Suprapubic skin (tissue), 4 donors: Measurements from ENCODE around the gene SHC1. TPM values are rescaled to one million over a fixed set of nuclear protein-coding genes. Genes with fewer than 3 reads are reported as not detected.
A peak's percentile ranks its signal among the peaks of the same experiment; 100 is the strongest.

Experiments
- DNase-seq, 2 donors: peaks; one replicate each; pipeline ENCODE4 v3.0.0-alpha.2; 2019; ENCODE audit warnings: low spot score in 2 of 2
- H3K27ac ChIP-seq: fragments of 200-600 bp; sonication (generic); one replicate; pipeline ENCODE4 v1.5.1; 2019
- H3K27me3 ChIP-seq: fragments of 200-600 bp; sonication (generic); one replicate; pipeline ENCODE4 v1.5.1; 2019
- H3K36me3 ChIP-seq: fragments of 200-600 bp; sonication (generic); one replicate; pipeline ENCODE4 v1.5.1; 2019
- H3K4me1 ChIP-seq: fragments of 200-600 bp; sonication (generic); one replicate; pipeline ENCODE4 v1.5.1; 2019
- H3K4me3 ChIP-seq: fragments of 200-600 bp; sonication (generic); one replicate; pipeline ENCODE4 v1.5.1; 2019; ENCODE audit warnings: mild to moderate bottlenecking
- H3K9me3 ChIP-seq: fragments of 200-600 bp; sonication (generic); one replicate; pipeline ENCODE4 v1.5.1; 2019
- CTCF ChIP-seq, 2 donors: fragments of 200-600 bp in 1 of 2; fragments of 450-650 bp in 1 of 2; sonication (generic) in 1 of 2; IDR thresholded peaks; one replicate each; pipeline ENCODE4 v1.5.1; 2016 to 2019; ENCODE audit warnings: antibody characterized with exemption in 2 of 2, mild to moderate bottlenecking in 1 of 2, moderate library complexity in 1 of 2
- EP300 ChIP-seq: sonication (generic); formaldehyde crosslinking; IDR thresholded peaks from one replicate; pipeline ENCODE4 v1.6.1; 2017; ENCODE audit warnings: antibody characterized with exemption
- POLR2A ChIP-seq, 2 donors: fragments of 450-650 bp; IDR thresholded peaks; one replicate each; pipeline ENCODE4 v1.6.1; 2017; ENCODE audit warnings: antibody characterized with exemption in 2 of 2, mild to moderate bottlenecking in 2 of 2, moderate library complexity in 2 of 2
- POLR2AphosphoS5 ChIP-seq, 3 donors: sonication (generic); formaldehyde crosslinking; IDR thresholded peaks; one replicate each; pipeline ENCODE4 v1.6.1; 2017; ENCODE audit warnings: antibody characterized with exemption in 3 of 3
- WGBS: methylation state at CpG from one replicate; pipeline ENCODE4 v1.1.5; 2018; 5-methylcytosine and 5-hydroxymethylcytosine counted together
- total RNA-seq, 4 donors: library from RNA; depleted of rRNA; stranded (reverse); fragments of >200 nt; gene quantifications; one replicate each; pipeline ENCODE4 v1.1.0, GENCODE V29; 2016

SHC1 gene
- total RNA-seq, 4 donors from 2014 or later, result 54.5 to 102 (median 69.5) TPM

GRCh38 chr1:155006601-155007101 lies 36.1 kb upstream of the SHC1 start:
- Histone ChIP-seq H3K9me3 (no peaks in the 10 kb centered on the region), H3K4me3 (peak overlapping the region; percentile 97), H3K27me3 (no peaks in the 10 kb centered on the region), H3K4me1 (peaks cover 72% of the 10 kb centered on the region), H3K27ac (peak overlapping the region; percentile 96), H3K36me3 (no peaks in the 10 kb centered on the region)
- WGBS, result 41% methylated on average over 2 of the region's 2 CpGs
- DNase-seq, result no peak
- TF ChIP-seq CTCF (IDR thresholded peaks at IDR 0.05) (no peak), EP300 (no peak), POLR2A (IDR thresholded peaks at IDR 0.05) (no peak), POLR2AphosphoS5 (IDR thresholded peaks at IDR 0.05) (no peak)

DNA sequence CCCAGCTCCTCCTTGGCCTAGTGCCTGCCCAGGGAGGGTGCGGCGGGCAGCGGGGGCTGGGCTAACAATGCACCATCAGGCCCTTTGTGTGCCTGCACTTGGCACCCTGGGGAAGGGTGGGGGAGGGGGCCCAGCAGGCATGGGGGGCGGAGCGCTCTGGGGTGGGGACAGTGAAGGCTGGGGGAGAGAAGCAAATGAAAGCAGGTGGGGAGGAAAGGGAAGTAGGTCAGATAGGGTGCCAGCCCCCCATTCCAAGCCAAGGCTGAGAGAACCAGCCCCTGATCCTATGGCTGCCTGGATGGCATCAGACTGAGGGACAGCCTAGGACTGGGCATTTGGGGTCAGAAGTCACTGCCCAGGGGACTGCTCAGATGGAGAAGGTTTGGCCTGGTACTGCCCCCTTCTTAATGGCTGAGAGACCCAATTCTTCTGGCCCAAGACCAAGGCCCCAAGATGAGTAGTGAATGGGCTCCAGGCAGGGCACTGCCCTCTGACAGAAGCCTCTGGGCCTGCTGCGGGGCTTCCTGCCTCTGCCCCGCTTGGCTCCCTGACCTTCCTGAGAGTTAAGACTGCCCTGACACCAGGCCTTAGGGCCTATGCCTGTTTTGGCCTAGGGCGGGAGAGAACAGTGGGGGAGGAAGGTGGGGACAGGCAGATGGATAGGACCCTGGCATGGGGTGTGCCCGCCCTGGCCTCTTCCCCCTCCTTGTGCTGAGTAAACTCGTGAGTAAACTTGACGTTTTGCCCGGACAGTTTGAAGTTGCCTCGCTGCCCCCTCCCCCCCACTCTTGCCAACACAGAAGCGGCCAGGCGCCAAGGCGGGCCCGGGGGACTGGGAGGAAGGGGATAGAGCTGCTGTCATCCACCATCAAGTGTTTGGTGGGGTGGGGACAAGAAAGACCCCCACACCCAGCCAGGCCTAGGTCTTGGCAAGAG lies 34.8 kb upstream of the SHC1 start:
- Histone ChIP-seq H3K4me1 (peaks cover 64% of the 10 kb centered on the region), H3K9me3 (no peaks in the 10 kb centered on the region), H3K36me3 (no peaks in the 10 kb centered on the region), H3K27me3 (no peaks in the 10 kb centered on the region), H3K4me3 (peak overlapping the region; percentile 97), H3K27ac (peak overlapping the region; percentile 96)
- no peak for TF ChIP-seq EP300
- TF ChIP-seq CTCF (IDR thresholded peaks at IDR 0.05), result no peak
- no peak for TF ChIP-seq POLR2A (IDR thresholded peaks at IDR 0.05)
- no peak for TF ChIP-seq POLR2AphosphoS5 (IDR thresholded peaks at IDR 0.05)
- no peak for DNase-seq
- 20% methylated on average over 12 of the region's 17 CpGs for WGBS

DNA sequence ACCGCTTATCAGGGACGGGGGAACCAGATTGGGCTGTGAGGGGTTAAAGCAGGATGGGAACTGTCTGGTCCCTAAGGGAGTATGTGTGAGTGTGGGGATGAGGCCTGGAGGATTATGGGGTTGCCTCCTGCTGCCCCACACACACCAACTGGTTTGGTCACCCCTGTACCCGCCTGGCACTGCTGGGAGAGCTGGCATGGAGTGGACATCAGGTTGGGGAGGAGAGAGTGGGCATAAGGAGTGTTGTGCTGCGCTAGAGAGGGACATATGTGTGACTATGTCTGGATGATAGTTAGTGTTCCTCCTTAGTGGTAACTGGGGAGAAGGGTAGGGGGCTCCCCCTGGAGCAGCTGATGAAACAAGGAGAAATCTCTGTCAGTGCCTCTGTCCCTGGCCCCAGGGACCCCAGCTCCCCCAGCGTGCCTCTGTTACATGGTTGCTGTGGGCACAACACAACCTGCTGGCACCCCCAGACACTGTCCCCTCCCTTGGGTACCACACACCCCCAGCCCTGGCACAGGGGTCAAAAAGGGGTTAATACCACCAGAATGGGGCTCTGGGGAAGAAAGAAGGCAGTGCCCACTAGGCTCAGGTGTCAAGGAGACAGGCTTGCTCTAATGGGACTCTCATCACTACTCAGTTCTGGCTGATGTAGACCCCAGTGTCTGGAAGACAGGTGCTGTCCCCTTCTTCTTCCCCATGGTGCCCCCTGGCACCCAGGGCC lies 34.0 kb upstream of the SHC1 start:
- H3K27me3 ChIP-seq, result no peaks in the 10 kb centered on the region
- no peaks in the 10 kb centered on the region for H3K36me3 ChIP-seq
- peaks cover 66% of the 10 kb centered on the region for H3K4me1 ChIP-seq
- DNase-seq, result no peak
- peak overlapping the region; percentile 96 for H3K27ac ChIP-seq
- no peaks in the 10 kb centered on the region for H3K9me3 ChIP-seq
- WGBS, result 8% methylated on average over 5 of the region's 5 CpGs
- peak overlapping the region; percentile 97 for H3K4me3 ChIP-seq
- TF ChIP-seq POLR2AphosphoS5 (IDR thresholded peaks at IDR 0.05), result no peak
- TF ChIP-seq CTCF (IDR thresholded peaks at IDR 0.05), result no peak
- no peak for TF ChIP-seq EP300
- no peak for TF ChIP-seq POLR2A (IDR thresholded peaks at IDR 0.05)

GRCh38 chr1:155003766-155004351 lies 33.3 kb upstream of the SHC1 start:
- TF ChIP-seq CTCF (IDR thresholded peaks at IDR 0.05), result no peak
- TF ChIP-seq EP300, result no peak
- TF ChIP-seq POLR2AphosphoS5 (IDR thresholded peaks at IDR 0.05), result no peak
- no peak for TF ChIP-seq POLR2A (IDR thresholded peaks at IDR 0.05)
- Histone ChIP-seq H3K36me3 (no peaks in the 10 kb centered on the region), H3K27me3 (no peaks in the 10 kb centered on the region), H3K27ac (peak overlapping the region; percentile 96), H3K4me1 (peaks cover 71% of the 10 kb centered on the region), H3K4me3 (peak overlapping the region; percentile 97), H3K9me3 (no peaks in the 10 kb centered on the region)
- DNase-seq, result no peak
- WGBS, result 1% methylated on average over 10 of the region's 34 CpGs
